ENCODE measurements around the gene SBF2.

DNA sequence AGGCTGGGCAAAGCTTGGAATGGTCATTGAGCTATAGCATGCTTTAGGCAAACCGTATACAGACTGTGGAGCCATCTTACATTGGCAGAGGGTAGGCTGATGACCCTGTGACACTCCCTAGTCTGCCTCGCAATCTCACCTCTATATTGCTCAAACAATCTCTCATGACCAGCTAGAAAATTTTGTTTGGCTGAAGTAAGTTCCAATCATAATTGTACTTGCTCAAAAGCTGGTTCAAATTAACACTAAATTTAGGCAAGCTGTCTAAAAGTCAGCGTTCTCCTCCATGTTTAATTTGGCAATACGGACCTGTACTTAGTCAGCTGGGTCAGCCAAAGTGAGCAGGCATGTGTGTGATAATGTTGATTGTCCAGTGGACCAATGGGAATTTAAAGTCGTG lies 497.2 kb downstream of the SBF2 start:
- TF ChIP-seq, protein P1, sequence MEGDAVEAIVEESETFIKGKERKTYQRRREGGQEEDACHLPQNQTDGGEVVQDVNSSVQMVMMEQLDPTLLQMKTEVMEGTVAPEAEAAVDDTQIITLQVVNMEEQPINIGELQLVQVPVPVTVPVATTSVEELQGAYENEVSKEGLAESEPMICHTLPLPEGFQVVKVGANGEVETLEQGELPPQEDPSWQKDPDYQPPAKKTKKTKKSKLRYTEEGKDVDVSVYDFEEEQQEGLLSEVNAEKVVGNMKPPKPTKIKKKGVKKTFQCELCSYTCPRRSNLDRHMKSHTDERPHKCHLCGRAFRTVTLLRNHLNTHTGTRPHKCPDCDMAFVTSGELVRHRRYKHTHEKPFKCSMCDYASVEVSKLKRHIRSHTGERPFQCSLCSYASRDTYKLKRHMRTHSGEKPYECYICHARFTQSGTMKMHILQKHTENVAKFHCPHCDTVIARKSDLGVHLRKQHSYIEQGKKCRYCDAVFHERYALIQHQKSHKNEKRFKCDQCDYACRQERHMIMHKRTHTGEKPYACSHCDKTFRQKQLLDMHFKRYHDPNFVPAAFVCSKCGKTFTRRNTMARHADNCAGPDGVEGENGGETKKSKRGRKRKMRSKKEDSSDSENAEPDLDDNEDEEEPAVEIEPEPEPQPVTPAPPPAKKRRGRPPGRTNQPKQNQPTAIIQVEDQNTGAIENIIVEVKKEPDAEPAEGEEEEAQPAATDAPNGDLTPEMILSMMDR (IDR thresholded peaks at IDR 0.05; ENCODE audit: extremely low read depth in 1 of 2, insufficient read depth in 1 of 2, low read depth in 1 of 2, low read length in 2 of 2) = no peak
- TF ChIP-seq GATA2 (IDR thresholded peaks at IDR 0.05; ENCODE audit: insufficient read depth, insufficient read length, low read depth, low read length) (no peak), POLR2A (IDR thresholded peaks at IDR 0.05; ENCODE audit: low read depth, low read length) (no peak), EZH2 (IDR thresholded peaks at IDR 0.05; ENCODE audit: borderline replicate concordance, low read depth, low read length, severe bottlenecking) (no peak), POLR2AphosphoS5 (IDR thresholded peaks at IDR 0.05; ENCODE audit: insufficient read depth, low read depth, low read length) (no peak), JUN (IDR thresholded peaks at IDR 0.05; ENCODE audit: borderline replicate concordance, insufficient read depth, insufficient read length, low read depth) (no peak)
- TF ChIP-seq, protein P2, sequence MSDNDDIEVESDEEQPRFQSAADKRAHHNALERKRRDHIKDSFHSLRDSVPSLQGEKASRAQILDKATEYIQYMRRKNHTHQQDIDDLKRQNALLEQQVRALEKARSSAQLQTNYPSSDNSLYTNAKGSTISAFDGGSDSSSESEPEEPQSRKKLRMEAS (IDR thresholded peaks at IDR 0.05; ENCODE audit: insufficient read depth, insufficient read length) = no peak
